ENCODE results near the gene REPIN1. TPM values are rescaled to one million over a fixed set of nuclear protein-coding genes. Genes with fewer than 3 reads are reported as not detected.

The REPIN1 gene
- total RNA-seq, 1 donor: 57.5 TPM

- no peak for DNase-seq (ENCODE audit: insufficient read length, low spot score, missing footprints)
- TF ChIP-seq CTCF (IDR thresholded peaks at IDR 0.05; ENCODE audit: extremely low read depth, low read depth, low read length): no peak
- no peak overlapping the region for H2AFZ ChIP-seq (ENCODE audit: low read length)
These were observed 31.9 kb upstream of the REPIN1 start for GRCh38 chr7:150336746-150337145.

GRCh38 chr7:150337179-150337578, 31.4 kb upstream of the REPIN1 start:
- Histone ChIP-seq H3K79me2 (ENCODE audit: insufficient read depth, low read length) (no peaks in the 10 kb centered on the region), H3K4me3 (ENCODE audit: insufficient read depth, low read length) (no peak overlapping the region), H2AFZ (ENCODE audit: low read length) (no peak overlapping the region), H3K4me2 (ENCODE audit: insufficient read depth, low read length) (no peak overlapping the region), H4K20me1 (ENCODE audit: insufficient read depth, low read length) (no peaks in the 10 kb centered on the region), H3K9me3 (ENCODE audit: low read depth, low read length) (no peaks in the 10 kb centered on the region), H3K4me1 (ENCODE audit: insufficient read depth, low read length) (no peaks in the 10 kb centered on the region), H3K27me3 (ENCODE audit: insufficient read depth, low read length) (peaks cover 19% of the 10 kb centered on the region), H3K27ac (ENCODE audit: low read depth, low read length) (no peak overlapping the region), H3K36me3 (ENCODE audit: insufficient read depth, low read length) (no peaks in the 10 kb centered on the region)
- TF ChIP-seq CTCF (IDR thresholded peaks at IDR 0.05; ENCODE audit: extremely low read depth, low read depth, low read length): no peak
- DNase-seq (ENCODE audit: insufficient read length, low spot score, missing footprints): peak; percentile 50

More at GRCh38 chr7:150336746-150337145, 31.9 kb upstream of the REPIN1 start:
- H3K4me3 ChIP-seq (ENCODE audit: insufficient read depth, low read length): no peak overlapping the region
- H3K27ac ChIP-seq (ENCODE audit: low read depth, low read length): no peak overlapping the region
- H3K27me3 ChIP-seq (ENCODE audit: insufficient read depth, low read length): peaks cover 14% of the 10 kb centered on the region
- H3K4me1 ChIP-seq (ENCODE audit: insufficient read depth, low read length): no peaks in the 10 kb centered on the region
- H3K9me3 ChIP-seq (ENCODE audit: low read depth, low read length): no peaks in the 10 kb centered on the region
- no peaks in the 10 kb centered on the region for H3K36me3 ChIP-seq (ENCODE audit: insufficient read depth, low read length)
- no peaks in the 10 kb centered on the region for H4K20me1 ChIP-seq (ENCODE audit: insufficient read depth, low read length)
- no peak overlapping the region for H3K4me2 ChIP-seq (ENCODE audit: insufficient read depth, low read length)
- no peaks in the 10 kb centered on the region for H3K79me2 ChIP-seq (ENCODE audit: insufficient read depth, low read length)

GRCh38 chr7:150337659-150338081, 31.0 kb upstream of the REPIN1 start:
- no peaks in the 10 kb centered on the region for H3K36me3 ChIP-seq (ENCODE audit: insufficient read depth, low read length)
- peaks cover 24% of the 10 kb centered on the region for H3K27me3 ChIP-seq (ENCODE audit: insufficient read depth, low read length)
- no peak overlapping the region for H3K27ac ChIP-seq (ENCODE audit: low read depth, low read length)
- H4K20me1 ChIP-seq (ENCODE audit: insufficient read depth, low read length): no peaks in the 10 kb centered on the region
- no peak overlapping the region for H3K4me3 ChIP-seq (ENCODE audit: insufficient read depth, low read length)
- no peaks in the 10 kb centered on the region for H3K4me1 ChIP-seq (ENCODE audit: insufficient read depth, low read length)
- DNase-seq (ENCODE audit: insufficient read length, low spot score, missing footprints): peak; percentile 61
- no peaks in the 10 kb centered on the region for H3K9me3 ChIP-seq (ENCODE audit: low read depth, low read length)
- no peak overlapping the region for H3K4me2 ChIP-seq (ENCODE audit: insufficient read depth, low read length)
- no peaks in the 10 kb centered on the region for H3K79me2 ChIP-seq (ENCODE audit: insufficient read depth, low read length)
- no peak for TF ChIP-seq CTCF (IDR thresholded peaks at IDR 0.05; ENCODE audit: extremely low read depth, low read depth, low read length)
- no peak overlapping the region for H2AFZ ChIP-seq (ENCODE audit: low read length)

GRCh38 chr7:150338166-150338829, 30.3 kb upstream of the REPIN1 start:
- Histone ChIP-seq H3K27ac (ENCODE audit: low read depth, low read length) (no peak overlapping the region), H3K4me3 (ENCODE audit: insufficient read depth, low read length) (no peak overlapping the region), H3K4me2 (ENCODE audit: insufficient read depth, low read length) (no peak overlapping the region), H3K36me3 (ENCODE audit: insufficient read depth, low read length) (no peaks in the 10 kb centered on the region), H4K20me1 (ENCODE audit: insufficient read depth, low read length) (no peaks in the 10 kb centered on the region), H2AFZ (ENCODE audit: low read length) (no peak overlapping the region), H3K4me1 (ENCODE audit: insufficient read depth, low read length) (no peaks in the 10 kb centered on the region), H3K9me3 (ENCODE audit: low read depth, low read length) (no peaks in the 10 kb centered on the region), H3K27me3 (ENCODE audit: insufficient read depth, low read length) (peaks cover 30% of the 10 kb centered on the region), H3K79me2 (ENCODE audit: insufficient read depth, low read length) (no peaks in the 10 kb centered on the region)
- no peak for TF ChIP-seq CTCF (IDR thresholded peaks at IDR 0.05; ENCODE audit: extremely low read depth, low read depth, low read length)
- DNase-seq (ENCODE audit: insufficient read length, low spot score, missing footprints): no peak
